ENCODE measurements around the gene VASP. TPM values are rescaled to one million over a fixed set of nuclear protein-coding genes. Genes with fewer than 3 reads are reported as not detected.

The VASP gene
- total and polyA plus RNA-seq, 2 donors (not counting 1 experiment from before 2014, with no cell fraction given), result 79.5 to 108 TPM

DNA sequence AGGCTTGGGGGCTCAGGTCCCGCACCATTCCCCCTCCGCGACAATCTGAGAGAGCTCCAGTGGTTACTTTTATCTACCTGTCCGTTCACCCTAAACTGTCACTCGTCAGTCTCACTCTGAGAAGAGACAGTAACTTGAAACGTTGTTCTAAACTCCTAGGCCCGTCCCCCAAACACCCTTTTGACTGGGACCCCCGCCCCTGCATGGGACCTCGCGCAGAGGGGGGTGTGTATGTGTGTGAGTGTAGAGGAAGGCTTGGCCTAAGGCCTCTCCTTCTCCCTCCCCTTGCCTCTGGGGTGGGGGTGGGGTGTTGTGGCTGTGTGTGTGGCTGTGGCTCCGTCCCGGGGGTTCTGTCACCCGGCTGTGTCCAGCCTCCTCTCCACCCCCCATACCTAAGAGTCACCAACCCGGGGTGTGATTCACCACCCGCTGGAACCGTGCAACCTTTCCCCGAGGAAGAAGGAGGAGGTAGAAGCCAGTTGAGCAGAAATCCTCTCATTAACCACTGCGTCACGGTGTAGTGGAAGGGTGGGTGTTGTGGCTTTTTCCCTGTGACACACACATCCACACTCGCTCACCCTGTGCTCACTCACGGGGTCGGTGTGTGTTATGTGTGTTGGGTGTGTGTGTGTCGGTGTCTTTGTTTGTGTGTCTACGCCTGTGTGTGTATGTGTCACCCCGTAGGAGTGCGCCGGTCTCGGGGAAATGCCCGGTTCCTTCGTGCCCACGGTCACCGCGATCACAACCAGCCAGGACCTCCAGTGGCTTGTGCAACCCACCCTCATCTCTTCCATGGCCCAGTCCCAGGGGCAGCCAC is 37.1 kb upstream of the VASP start:
- intact Hi-C loops (cut with micrococcal nuclease), result loop anchor here (1.0 to 2.0 kb wide), 4 partner anchors 8 to 65 kb away; partner anchors contain the start of genes PPP1R13L and VASP
- ChIA-PET CTCF (interaction anchor here (0.6 to 7.3 kb wide), 11 partner anchors 9 to 172 kb away, joined by 3 to 98 read pairs (median 7); partner anchors contain the start of gene PPM1N), POLR2A (interaction anchor here (1.0 to 4.2 kb wide), 7 partner anchors 8 to 67 kb away, joined by 3 to 45 read pairs (median 5); no protein-coding TSS in a partner anchor)
- Mint-ChIP-seq H3K4me3 (peak overlapping the region; percentile 92), H3K27me3 (peaks cover 23% of the 10 kb centered on the region), H3K4me1 (peaks cover 44% of the 10 kb centered on the region), H3K9me3 (ENCODE audit: insufficient read depth) (no peaks in the 10 kb centered on the region), H3K27ac (peak overlapping the region; percentile 95)
- ATAC-seq (ENCODE audit: low read depth) (peak; percentile 1), DNase-seq (peak; percentile 75)
- H4K20me1 ChIP-seq (ENCODE audit: control insufficient read depth, insufficient read depth, low read length, poor library complexity, severe bottlenecking), result peaks cover 59% of the 10 kb centered on the region
- TF ChIP-seq EZH2 (IDR thresholded peaks at IDR 0.05; ENCODE audit: borderline replicate concordance, insufficient read depth, low read depth, low read length, poor library complexity, severe bottlenecking), result no peak
- TF ChIP-seq, protein P1, sequence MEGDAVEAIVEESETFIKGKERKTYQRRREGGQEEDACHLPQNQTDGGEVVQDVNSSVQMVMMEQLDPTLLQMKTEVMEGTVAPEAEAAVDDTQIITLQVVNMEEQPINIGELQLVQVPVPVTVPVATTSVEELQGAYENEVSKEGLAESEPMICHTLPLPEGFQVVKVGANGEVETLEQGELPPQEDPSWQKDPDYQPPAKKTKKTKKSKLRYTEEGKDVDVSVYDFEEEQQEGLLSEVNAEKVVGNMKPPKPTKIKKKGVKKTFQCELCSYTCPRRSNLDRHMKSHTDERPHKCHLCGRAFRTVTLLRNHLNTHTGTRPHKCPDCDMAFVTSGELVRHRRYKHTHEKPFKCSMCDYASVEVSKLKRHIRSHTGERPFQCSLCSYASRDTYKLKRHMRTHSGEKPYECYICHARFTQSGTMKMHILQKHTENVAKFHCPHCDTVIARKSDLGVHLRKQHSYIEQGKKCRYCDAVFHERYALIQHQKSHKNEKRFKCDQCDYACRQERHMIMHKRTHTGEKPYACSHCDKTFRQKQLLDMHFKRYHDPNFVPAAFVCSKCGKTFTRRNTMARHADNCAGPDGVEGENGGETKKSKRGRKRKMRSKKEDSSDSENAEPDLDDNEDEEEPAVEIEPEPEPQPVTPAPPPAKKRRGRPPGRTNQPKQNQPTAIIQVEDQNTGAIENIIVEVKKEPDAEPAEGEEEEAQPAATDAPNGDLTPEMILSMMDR (IDR thresholded peaks at IDR 0.05), result no peak
- H3K4me1 ChIP-seq (ENCODE audit: control insufficient read depth in 2 of 2, insufficient read depth in 2 of 2, low read length in 2 of 2), result peaks cover 35 to 51% of the 10 kb centered on the region in 2 donors
- H3K4me2 ChIP-seq (replicated peaks; ENCODE audit: low read depth, low read length, poor library complexity, severe bottlenecking), result peak overlapping the region; percentile 93
- H3K27ac ChIP-seq (ENCODE audit: low read length in 2 of 2), result peak overlapping the region; percentile 96 to 100
- no peaks in the 10 kb centered on the region for H3K79me2 ChIP-seq (ENCODE audit: control insufficient read depth, insufficient read depth, low read length)
- peaks cover 0 to 28% (median 13%) of the 10 kb centered on the region in 4 experiments for H3K27me3 ChIP-seq (replicated peaks in 1 of 4; ENCODE audit: control extremely low read depth in 1 of 4, control insufficient read depth in 3 of 4, insufficient read depth in 4 of 4, low read length in 3 of 4)
- no peaks in the 10 kb centered on the region for H3K36me3 ChIP-seq (replicated peaks in 1 of 2; ENCODE audit: control extremely low read depth in 1 of 2, control insufficient read depth in 1 of 2, extremely low read depth in 1 of 2, insufficient read depth in 2 of 2, low read length in 1 of 2)
- peak overlapping the region in 4 of 5 experiments; percentile 68 to 100 (median 96) for H3K4me3 ChIP-seq (ENCODE audit: control extremely low read depth in 1 of 5, extremely low read depth in 1 of 5, insufficient read depth in 1 of 5, low read depth in 2 of 5, low read length in 4 of 5)
- peak overlapping the region; percentile 99 for H3K9ac ChIP-seq (ENCODE audit: low read length)
- H2AFZ ChIP-seq (ENCODE audit: insufficient read depth, low read depth, low read length, poor library complexity, severe bottlenecking), result no peak overlapping the region
- 27% methylated on average over 11 of the region's 33 CpGs for WGBS (ENCODE audit: insufficient coverage)
- H3K9me3 ChIP-seq (ENCODE audit: control extremely low read depth in 1 of 3, control insufficient read depth in 2 of 3, insufficient read depth in 1 of 3, low read length in 2 of 3), result no peaks in the 10 kb centered on the region

DNA sequence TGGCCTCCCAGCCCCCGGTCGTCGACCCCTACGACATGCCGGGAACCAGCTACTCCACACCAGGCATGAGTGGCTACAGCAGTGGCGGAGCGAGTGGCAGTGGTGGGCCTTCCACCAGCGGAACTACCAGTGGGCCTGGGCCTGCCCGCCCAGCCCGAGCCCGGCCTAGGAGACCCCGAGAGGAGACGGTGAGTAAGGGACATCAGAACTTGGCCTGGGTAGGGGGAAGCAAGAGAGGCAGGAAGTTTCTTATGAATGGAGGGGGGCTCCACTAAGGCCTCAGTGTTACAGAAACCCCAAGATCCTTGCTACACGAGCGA is 36.6 kb upstream of the VASP start:
- H3K27ac ChIP-seq (ENCODE audit: low read length in 2 of 2), result no peak overlapping the region
- H4K20me1 ChIP-seq (ENCODE audit: control insufficient read depth, insufficient read depth, low read length, poor library complexity, severe bottlenecking), result peaks cover 59% of the 10 kb centered on the region
- ChIA-PET POLR2A (interaction anchor here (4.2 kb wide), 1 partner anchor 31 kb away, joined by 45 read pairs; no protein-coding TSS in a partner anchor), CTCF (interaction anchor here (0.6 to 3.4 kb wide), 3 partner anchors 15 to 70 kb away, joined by 3 to 21 read pairs (median 4); no protein-coding TSS in a partner anchor)
- peaks cover 0 to 28% (median 11%) of the 10 kb centered on the region in 4 experiments for H3K27me3 ChIP-seq (replicated peaks in 1 of 4; ENCODE audit: control extremely low read depth in 1 of 4, control insufficient read depth in 3 of 4, insufficient read depth in 4 of 4, low read length in 3 of 4)
- peak overlapping the region; percentile 95 for H3K27ac Mint-ChIP-seq
- peaks cover 43% of the 10 kb centered on the region for H3K4me1 Mint-ChIP-seq
- no peak for TF ChIP-seq EZH2 (IDR thresholded peaks at IDR 0.05; ENCODE audit: borderline replicate concordance, insufficient read depth, low read depth, low read length, poor library complexity, severe bottlenecking)
- TF ChIP-seq, protein P1 (IDR thresholded peaks at IDR 0.05), result no peak
- no peaks in the 10 kb centered on the region for H3K36me3 ChIP-seq (replicated peaks in 1 of 2; ENCODE audit: control extremely low read depth in 1 of 2, control insufficient read depth in 1 of 2, extremely low read depth in 1 of 2, insufficient read depth in 2 of 2, low read length in 1 of 2)
- H3K4me2 ChIP-seq (replicated peaks; ENCODE audit: low read depth, low read length, poor library complexity, severe bottlenecking), result peak overlapping the region; percentile 93
- intact Hi-C loops (cut with micrococcal nuclease), result no loop called here
- DNase-seq (peak; percentile 46), ATAC-seq (ENCODE audit: low read depth) (no peak)
- peaks cover 35 to 48% of the 10 kb centered on the region in 2 donors for H3K4me1 ChIP-seq (ENCODE audit: control insufficient read depth in 2 of 2, insufficient read depth in 2 of 2, low read length in 2 of 2)
- H3K27me3 Mint-ChIP-seq, result peaks cover 23% of the 10 kb centered on the region
- no peak overlapping the region for H2AFZ ChIP-seq (ENCODE audit: insufficient read depth, low read depth, low read length, poor library complexity, severe bottlenecking)
- peak overlapping the region; percentile 92 for H3K4me3 Mint-ChIP-seq
- H3K9me3 ChIP-seq (ENCODE audit: control extremely low read depth in 1 of 3, control insufficient read depth in 2 of 3, insufficient read depth in 1 of 3, low read length in 2 of 3), result no peaks in the 10 kb centered on the region
- no peaks in the 10 kb centered on the region for H3K9me3 Mint-ChIP-seq (ENCODE audit: insufficient read depth)
- H3K4me3 ChIP-seq (ENCODE audit: control extremely low read depth in 1 of 5, extremely low read depth in 1 of 5, insufficient read depth in 1 of 5, low read depth in 2 of 5, low read length in 4 of 5), result peak overlapping the region in 2 of 5 experiments; percentile 68 to 98
- peak overlapping the region; percentile 99 for H3K9ac ChIP-seq (ENCODE audit: low read length)
- WGBS (ENCODE audit: insufficient coverage), result 90% methylated on average over 15 of the region's 15 CpGs
- H3K79me2 ChIP-seq (ENCODE audit: control insufficient read depth, insufficient read depth, low read length), result no peaks in the 10 kb centered on the region
